SK-N-SH treated with all-trans-retinoic acid at 6 μM for 48 hours (cell line): Measurements from ENCODE around the gene SORCS2.

Source experiments
- ATAC-seq: fragments of 200-7000 bp; cut with Tn5 transposase; 3 replicates; pipeline ENCODE4 v1.9.1; 2020; ENCODE audit warnings: mild to moderate bottlenecking, moderate library complexity
- ARNTL ChIP-seq: fragments of 450-650 bp; formaldehyde crosslinking; IDR thresholded peaks from 2 replicates; pipeline ENCODE4 v1.5.0; 2020; ENCODE audit warnings: low read depth, mild to moderate bottlenecking, moderate library complexity, borderline replicate concordance
- BACH2 ChIP-seq: fragments of 250-450 bp; sonication (Bioruptor Pico); IDR thresholded peaks from 2 replicates; pipeline ENCODE4 v1.9.0; 2021; ENCODE audit warnings: mild to moderate bottlenecking, borderline replicate concordance
- CREB5 ChIP-seq: fragments of 250-450 bp; sonication (Bioruptor Pico); IDR thresholded peaks from 2 replicates; pipeline ENCODE4 v1.5.1; 2020; ENCODE audit warnings: low read depth, mild to moderate bottlenecking, moderate library complexity
- CSDC2 ChIP-seq: fragments of 250-450 bp; sonication (Bioruptor Pico); IDR thresholded peaks from 2 replicates; pipeline ENCODE4 v1.5.0; 2020; ENCODE audit warnings: mild to moderate bottlenecking, moderate library complexity
- CSRNP3 ChIP-seq: fragments of 250-450 bp; sonication (Bioruptor Pico); IDR thresholded peaks from 2 replicates; pipeline ENCODE4 v1.5.1; 2021; ENCODE audit warnings: mild to moderate bottlenecking, moderate library complexity
- ESRRG ChIP-seq: fragments of 250-450 bp; sonication (Bioruptor Pico); IDR thresholded peaks from 2 replicates; pipeline ENCODE4 v1.6.1; 2021; ENCODE audit warnings: mild to moderate bottlenecking
- GLIS3 ChIP-seq: fragments of 250-450 bp; sonication (Bioruptor Pico); IDR thresholded peaks from 2 replicates; pipeline ENCODE4 v1.5.0; 2020; ENCODE audit warnings: mild to moderate bottlenecking, moderate library complexity
- ISL1 ChIP-seq: fragments of 250-450 bp; sonication (Bioruptor Pico); IDR thresholded peaks from 2 replicates; pipeline ENCODE4 v2.1.2; 2022; ENCODE audit warnings: mild to moderate bottlenecking, moderate library complexity
- OSR1 ChIP-seq: fragments of 250-450 bp; sonication (Bioruptor Pico); IDR thresholded peaks from 2 replicates; pipeline ENCODE4 v1.8.0; 2022; ENCODE audit warnings: moderate library complexity, mild to moderate bottlenecking, inconsistent platforms
- PATZ1 ChIP-seq: fragments of 250-450 bp; sonication (Bioruptor Pico); IDR thresholded peaks from 2 replicates; pipeline ENCODE4 v1.8.0; 2020; ENCODE audit warnings: mild to moderate bottlenecking, moderate library complexity, borderline replicate concordance
- POU6F1 ChIP-seq: fragments of 250-450 bp; sonication (Bioruptor Pico); IDR thresholded peaks from 2 replicates; pipeline ENCODE4 v1.8.0; 2021; ENCODE audit warnings: low read depth, mild to moderate bottlenecking, moderate library complexity, borderline replicate concordance
- RARB ChIP-seq: fragments of 250-450 bp; sonication (Bioruptor Pico); IDR thresholded peaks from 2 replicates; pipeline ENCODE4 v1.8.0; 2021; ENCODE audit warnings: mild to moderate bottlenecking, moderate library complexity
- TCF4 ChIP-seq: fragments of 250-450 bp; sonication (Bioruptor Pico); IDR thresholded peaks from 2 replicates; pipeline ENCODE4 v1.8.0; 2021; ENCODE audit warnings: mild to moderate bottlenecking, moderate library complexity, borderline replicate concordance
- TOX ChIP-seq: fragments of 250-450 bp; sonication (Bioruptor Pico); IDR thresholded peaks from 2 replicates; pipeline ENCODE4 v1.8.0; 2021; ENCODE audit warnings: mild to moderate bottlenecking, moderate library complexity, borderline replicate concordance
- TSHZ2 ChIP-seq: fragments of 250-450 bp; sonication (Bioruptor Pico); IDR thresholded peaks from 2 replicates; pipeline ENCODE4 v1.5.0; 2020; ENCODE audit warnings: mild to moderate bottlenecking, moderate library complexity
- ZFP3 ChIP-seq: fragments of 250-450 bp; sonication (Bioruptor Pico); IDR thresholded peaks from 2 replicates; pipeline ENCODE4 v1.5.0; 2020; ENCODE audit warnings: mild to moderate bottlenecking, moderate library complexity
- ZFP30 ChIP-seq: fragments of 450-650 bp; formaldehyde crosslinking; IDR thresholded peaks from 2 replicates; pipeline ENCODE4 v1.5.0; 2022; ENCODE audit warnings: mild to moderate bottlenecking, moderate library complexity
- ZNF565 ChIP-seq: fragments of 450-650 bp; formaldehyde crosslinking; conservative IDR thresholded peaks from 2 replicates; pipeline ENCODE4 v1.5.0; 2020; ENCODE audit warnings: low read depth, mild to moderate bottlenecking, moderate library complexity
- ZNF70 ChIP-seq: fragments of 450-650 bp; formaldehyde crosslinking; IDR thresholded peaks from 2 replicates; pipeline ENCODE4 v1.5.0; 2020; ENCODE audit warnings: mild to moderate bottlenecking, moderate library complexity
- ZNF8 ChIP-seq: fragments of 450-650 bp; formaldehyde crosslinking; IDR thresholded peaks from 2 replicates; pipeline ENCODE4 v1.5.0; 2020; ENCODE audit warnings: mild to moderate bottlenecking, moderate library complexity

SORCS2 gene

GRCh38 chr4:7554905-7555304 lies 362.6 kb downstream of the SORCS2 start:
- no peak for TF ChIP-seq ZNF8 (CRISPR knock-in tag)
- no peak for TF ChIP-seq ESRRG (CRISPR knock-in tag)
- TF ChIP-seq ISL1, result no peak
- TF ChIP-seq PATZ1 (CRISPR knock-in tag), result no peak
- no peak for ATAC-seq

- no peak for ATAC-seq
- no peak for TF ChIP-seq ZNF565
- no peak for TF ChIP-seq OSR1 (CRISPR knock-in tag)
- no peak for TF ChIP-seq ZNF70 (CRISPR knock-in tag)
- TF ChIP-seq TOX (CRISPR knock-in tag), result no peak
- no peak for TF ChIP-seq ZFP30 (CRISPR knock-in tag)
- TF ChIP-seq ESRRG (CRISPR knock-in tag), result no peak
- TF ChIP-seq CSDC2 (CRISPR knock-in tag), result no peak
- TF ChIP-seq CREB5 (CRISPR knock-in tag), result no peak
- TF ChIP-seq BACH2 (CRISPR knock-in tag), result no peak
- TF ChIP-seq, all 23 proteins: peak for 0
These were observed 364.2 kb downstream of the SORCS2 start for GRCh38 chr4:7556558-7556957.

- TF ChIP-seq ZNF565 (no peak), ISL1 (no peak), ZFP30 (CRISPR knock-in tag) (no peak), ZFP3 (CRISPR knock-in tag) (no peak), ARNTL (no peak), TCF4 (CRISPR knock-in tag) (no peak), RARB (CRISPR knock-in tag) (no peak), CSDC2 (CRISPR knock-in tag) (no peak), OSR1 (CRISPR knock-in tag) (no peak), CSRNP3 (CRISPR knock-in tag) (no peak), CREB5 (CRISPR knock-in tag) (no peak), BACH2 (CRISPR knock-in tag) (no peak), GLIS3 (no peak), PATZ1 (CRISPR knock-in tag) (no peak), ZNF70 (CRISPR knock-in tag) (no peak), TSHZ2 (CRISPR knock-in tag) (no peak), POU6F1 (no peak), ZNF8 (CRISPR knock-in tag) (no peak)
- ATAC-seq, result peak; percentile 98
These were observed 365.1 kb downstream of the SORCS2 start for GRCh38 chr4:7557456-7557855.
